LNCAP (cell line): ENCODE measurements around the gene JTB.

Experiments used
- CTCF ChIP-seq: fragments of 450-650 bp; IDR thresholded peaks from 2 replicates; pipeline ENCODE4 v1.5.1; 2017; ENCODE audit warnings: mild to moderate bottlenecking

JTB gene

DNA sequence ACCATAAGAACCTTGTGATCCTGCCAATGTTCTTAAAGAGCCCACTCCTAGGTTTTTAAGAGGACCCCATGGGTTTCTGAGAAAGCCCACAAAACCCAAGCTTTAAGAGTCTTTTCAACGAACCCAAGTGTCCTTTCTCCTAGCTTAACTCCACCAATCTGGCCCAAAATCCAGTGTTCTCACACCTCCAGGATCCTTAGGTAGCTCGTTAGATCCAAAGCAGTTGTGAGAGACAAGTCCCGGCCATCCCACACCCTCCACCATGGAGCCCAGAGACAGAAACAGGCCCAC is 32.7 kb downstream of the JTB start:
- TF ChIP-seq CTCF = no peak

- no peak for TF ChIP-seq CTCF
Observed at GRCh38 chr1:153944005-153944826, 33.3 kb downstream of the JTB start.

DNA sequence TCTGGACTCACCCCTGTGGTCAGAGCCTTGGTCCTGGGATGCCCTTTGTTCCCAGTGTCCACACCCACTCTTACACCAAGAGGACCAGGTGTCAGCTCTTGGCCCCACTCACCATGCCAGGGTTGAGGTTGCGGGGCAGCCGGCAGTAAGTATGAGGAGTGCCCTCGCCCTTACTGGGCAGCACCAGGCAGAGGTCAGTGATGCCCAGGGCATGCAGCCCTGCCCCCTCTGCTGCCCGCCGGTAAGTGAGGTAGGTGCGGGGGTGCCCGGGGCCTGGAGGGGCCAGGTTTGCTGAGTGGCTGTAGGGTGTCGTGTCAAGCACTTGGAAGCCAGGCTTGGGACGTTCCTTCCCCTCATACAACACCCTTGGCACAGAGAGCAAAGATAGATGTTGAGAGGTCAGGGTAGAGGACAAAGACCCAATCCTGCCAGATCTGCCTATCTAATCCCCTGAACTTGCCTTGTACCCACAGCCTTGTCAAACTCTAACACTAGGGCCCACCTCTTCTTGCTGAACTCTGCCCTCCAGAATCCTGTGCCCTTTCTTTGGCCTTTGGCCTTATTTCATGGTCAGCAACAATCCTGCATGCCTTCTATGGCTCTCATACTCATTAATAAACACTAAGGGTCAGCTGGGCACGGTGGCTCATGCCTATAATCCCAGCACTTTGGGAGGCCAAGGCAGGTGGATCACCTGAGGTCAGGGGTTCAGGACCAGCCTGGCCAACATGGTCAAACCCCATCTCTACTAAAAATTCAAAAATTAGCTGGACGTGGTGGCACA is 34.5 kb downstream of the JTB start:
- TF ChIP-seq CTCF = no peak

- no peak for TF ChIP-seq CTCF
Observed at GRCh38 chr1:153941826-153942725, 35.4 kb downstream of the JTB start.

- TF ChIP-seq CTCF = no peak
Observed at GRCh38 chr1:153940756-153941155, 36.7 kb downstream of the JTB start.

DNA sequence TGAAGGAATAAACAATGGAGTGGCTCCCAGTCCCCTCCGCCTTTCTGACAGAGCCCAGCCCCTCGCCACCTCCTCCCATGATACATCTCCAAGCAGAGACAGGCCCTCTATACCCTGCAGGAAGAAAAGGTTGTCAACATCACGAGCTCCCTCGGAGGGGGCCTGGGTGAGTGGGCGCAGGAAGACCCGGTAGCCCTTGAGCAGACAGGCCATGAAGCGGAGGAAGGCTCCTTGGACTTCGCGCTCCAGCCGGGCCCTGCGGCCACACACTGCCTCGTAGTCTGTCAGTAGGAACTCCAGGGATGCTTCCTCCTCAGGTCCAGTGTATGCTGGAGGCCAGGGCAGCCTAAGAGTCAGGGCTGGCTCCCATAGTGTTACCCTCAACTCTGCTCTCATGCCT is 38.0 kb downstream of the JTB start:
- TF ChIP-seq CTCF = no peak

DNA sequence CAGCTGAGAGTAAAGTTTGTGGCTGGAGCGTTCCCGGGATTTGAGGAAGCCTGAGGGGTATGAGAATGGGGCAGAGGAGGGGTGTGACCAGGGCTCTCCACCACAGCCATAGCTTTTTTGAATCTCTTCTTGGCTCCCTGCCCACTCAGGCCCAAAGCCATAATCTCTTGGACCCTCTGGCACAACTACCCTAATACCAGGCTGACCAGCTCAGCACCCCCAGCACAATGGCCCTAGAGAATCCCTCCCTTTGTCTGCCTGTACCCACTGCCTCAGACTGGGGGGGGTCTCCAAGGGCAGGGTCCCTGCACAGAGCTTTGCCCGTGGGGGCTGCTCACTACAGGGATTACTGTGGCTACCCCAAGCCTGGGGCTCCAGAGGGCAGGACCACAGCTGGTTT is 38.5 kb downstream of the JTB start:
- no peak for TF ChIP-seq CTCF
